HepG2 (cell line): Measurements from ENCODE around the gene PHACTR3. TPM values are rescaled to one million over a fixed set of nuclear protein-coding genes. Genes with fewer than 3 reads are reported as not detected.
A peak's percentile ranks its signal among the peaks of the same experiment; 100 is the strongest.

ENCODE experiments used
- ATAC-seq: fragments of 200-7000 bp; cut with Tn5 transposase; 3 replicates; pipeline ENCODE4 v1.9.1; 2020; ENCODE audit warnings: mild to moderate bottlenecking, moderate library complexity
- BruUV-seq: library from RNA; stranded (reverse); fragments of 400-500 nt; replicated peaks from 2 replicates; lab custom pipeline; 2021; lab: Mats Ljungman, UMichigan
- CTCF ChIA-PET: fragments of 300-600 bp; formaldehyde crosslinking; extraction: SDS; loops from one replicate; lab custom pipeline; 2021; ENCODE audit warnings: low total read pairs, inconsistent platforms, low intra/inter-chr PET ratio; lab: Yijun Ruan, JAX
- POLR2A ChIA-PET: fragments of 350-600 bp; sonication (Branson Sonifier 250); formaldehyde crosslinking; loops from one replicate; lab custom pipeline; 2020; ENCODE audit warnings: antibody characterized with exemption, inconsistent platforms; lab: Yijun Ruan, JAX
- DNase-seq: peaks from one replicate; pipeline ENCODE4 v3.0.0-alpha.2; 2015; ENCODE audit warnings: low spot score
- FAIRE-seq: peaks from 3 replicates; lab custom pipeline; 2011; peaks lifted over from hg19 to GRCh38; lab: Jason Lieb, UNC
- H2AFZ ChIP-seq: one replicate; pipeline ENCODE4 v1.6.1; 2011; ENCODE audit warnings: low read length, inconsistent platforms
- H3K27ac ChIP-seq: fragments of 300-600 bp; 3 replicates; pipeline ENCODE4 v1.8.0; 2011; ENCODE audit warnings: mixed run types, mild to moderate bottlenecking, mixed read lengths, low read length, inconsistent platforms; ENCODE audit not compliant: insufficient read depth; ENCODE audit errors: extremely low read length
- H3K27me3 ChIP-seq, 2 experiments: fragments of 200-600 bp in 1 of 2; 2 replicates in 1 of 2; 3 replicates in 1 of 2; pipeline versions ENCODE4 v1.6.0 to v1.8.0; 2011; ENCODE audit warnings: low read length in 2 of 2, mild to moderate bottlenecking in 2 of 2, moderate library complexity in 2 of 2, inconsistent platforms in 1 of 2; ENCODE audit not compliant: insufficient read depth in 2 of 2, control insufficient read depth in 1 of 2
- H3K36me3 ChIP-seq, 2 experiments: fragments of 200-600 bp in 1 of 2; replicated peaks in 1 of 2; 2 replicates in 1 of 2; 3 replicates in 1 of 2; pipeline versions ENCODE4 v1.5.1 to v1.8.0; 2011; ENCODE audit warnings: low read length in 2 of 2, inconsistent platforms in 1 of 2; ENCODE audit not compliant: insufficient read depth in 2 of 2, control insufficient read depth in 1 of 2
- H3K4me1 ChIP-seq: 2 replicates; pipeline ENCODE4 v1.5.1; 2012; ENCODE audit warnings: low read length, inconsistent platforms; ENCODE audit not compliant: insufficient read depth
- H3K4me2 ChIP-seq: 2 replicates; pipeline ENCODE4 v1.6.0; 2011; ENCODE audit warnings: low read depth, low read length, inconsistent platforms
- H3K4me3 ChIP-seq, 3 experiments: fragments of 200-600 bp in 1 of 3; sonication (generic), shearing (Covaris generic) in 1 of 3; replicated peaks in 1 of 3; 2 replicates each; pipeline ENCODE4 v1.5.1; 2011 to 2016; ENCODE audit warnings: low read length in 3 of 3, inconsistent platforms in 2 of 3, low read depth in 2 of 3, mild to moderate bottlenecking in 2 of 3, control low read depth in 1 of 3, mixed read lengths in 1 of 3; ENCODE audit not compliant: insufficient read depth in 1 of 3
- H3K79me2 ChIP-seq: one replicate; pipeline ENCODE4 v1.6.1; 2011; ENCODE audit warnings: low read length, inconsistent platforms; ENCODE audit not compliant: insufficient read depth
- H3K9ac ChIP-seq: 2 replicates; pipeline ENCODE4 v1.6.0; 2011; ENCODE audit warnings: mild to moderate bottlenecking, low read depth, low read length, inconsistent platforms; ENCODE audit not compliant: insufficient read depth
- H3K9me3 ChIP-seq: 2 replicates; pipeline ENCODE4 v1.5.1; 2012; ENCODE audit warnings: mild to moderate bottlenecking, low read length
- H4K20me1 ChIP-seq: 2 replicates; pipeline ENCODE4 v1.6.0; 2011; ENCODE audit warnings: inconsistent platforms, mild to moderate bottlenecking, low read length, moderate library complexity; ENCODE audit not compliant: insufficient read depth
- ARNT2 ChIP-seq: sonication (generic); formaldehyde crosslinking; IDR thresholded peaks from 2 replicates; pipeline ENCODE4 v1.8.0; 2022; ENCODE audit warnings: mild to moderate bottlenecking, low read depth, missing genetic modification reagents, moderate library complexity
- HNRNPH1 ChIP-seq: fragments of 200-400 bp; formaldehyde crosslinking; optimal IDR thresholded peaks from 2 replicates; pipeline ENCODE3; 2017; ENCODE audit warnings: mild to moderate bottlenecking, low read depth, low read length
- KDM2A ChIP-seq: sonication (generic); formaldehyde crosslinking; IDR thresholded peaks from 2 replicates; pipeline ENCODE4 v1.4.0; 2020; ENCODE audit warnings: low read depth, missing genetic modification reagents, borderline replicate concordance
- PPARG ChIP-seq: conservative IDR thresholded peaks from 2 replicates; pipeline ENCODE4 v1.6.1; 2016; ENCODE audit warnings: missing biosample characterization, missing genetic modification reagents
- RFX5 ChIP-seq: IDR thresholded peaks from 2 replicates; pipeline ENCODE4 v1.6.1; 2011; ENCODE audit warnings: low read depth, low read length, improper control_type of control experiment
- RORA ChIP-seq: sonication (generic); formaldehyde crosslinking; IDR thresholded peaks from 2 replicates; pipeline ENCODE4 v1.5.0; 2020; ENCODE audit warnings: mild to moderate bottlenecking, missing genetic modification reagents, moderate library complexity
- SALL2 ChIP-seq: sonication (generic); formaldehyde crosslinking; IDR thresholded peaks from 2 replicates; pipeline ENCODE4 v1.8.1; 2023; ENCODE audit warnings: mild to moderate bottlenecking, missing genetic modification reagents, inconsistent platforms
- STAG1 ChIP-seq: sonication (generic); formaldehyde crosslinking; IDR thresholded peaks from 2 replicates; pipeline ENCODE4 v1.4.0; 2020; ENCODE audit warnings: missing genetic modification reagents
- XRCC5 ChIP-seq: fragments of 200-400 bp; formaldehyde crosslinking; optimal IDR thresholded peaks from 2 replicates; pipeline ENCODE3; 2017; ENCODE audit warnings: mild to moderate bottlenecking, low read length
- ZNF10 ChIP-seq: sonication (generic); formaldehyde crosslinking; IDR thresholded peaks from 2 replicates; pipeline ENCODE4 v1.4.0; 2020; ENCODE audit warnings: mild to moderate bottlenecking, low read depth, missing genetic modification reagents, borderline replicate concordance
- ZNF256 ChIP-seq: sonication (generic); formaldehyde crosslinking; conservative IDR thresholded peaks from 2 replicates; pipeline ENCODE4 v1.4.0; 2020; ENCODE audit warnings: missing genetic modification reagents
- ZNF550 ChIP-seq: sonication (generic); formaldehyde crosslinking; IDR thresholded peaks from 2 replicates; pipeline ENCODE4 v1.4.0; 2020; ENCODE audit warnings: mild to moderate bottlenecking, missing genetic modification reagents, borderline replicate concordance
- ZNF839 ChIP-seq: sonication (generic); formaldehyde crosslinking; IDR thresholded peaks from 2 replicates; pipeline ENCODE4 v1.4.0; 2020; ENCODE audit warnings: missing genetic modification reagents, mild to moderate bottlenecking, borderline replicate concordance
- WGBS: methylation state at CpG from one replicate; pipeline ENCODE4 v1.1.6; 2017; ENCODE audit warnings: low lambda C conversion rate; 5-methylcytosine and 5-hydroxymethylcytosine counted together
- in situ Hi-C: cut with HindIII; loops from 2 replicates; pipeline ENCODE4 v1.10.0; 2017; ENCODE audit warnings: low pct_unique_long_range_greater_than_20kb; ENCODE audit not compliant: extremely low pct_ligation_motif_present
- intact Hi-C: fragments of 100-400 bp; cut with micrococcal nuclease; formaldehyde crosslinking; loops from one replicate; pipeline ENCODE4 v1.10.0; 2022; ENCODE audit not compliant: unreplicated experiment
- polyA plus RNA-seq, 8 experiments: library from polyadenylated mRNA; depleted of rRNA in 3 of 8; stranded (reverse) in 7 of 8; unstranded in 1 of 8; fragments of >200 nt; fragmentation: Illumina TruSeq in 4 of 8; extraction: Trizol in 4 of 8; gene quantifications; 2 replicates each; pipeline versions ENCODE4 v1.2.1 to v1.2.3, GENCODE V29; 2011 to 2016; ENCODE audit warnings: low read depth in 4 of 8, missing spikeins in 1 of 8, mixed read lengths in 1 of 8; ENCODE audit not compliant: insufficient read depth in 1 of 8
- total RNA-seq, 5 experiments: library from RNA; depleted of rRNA; stranded (reverse); fragments of >200 nt; fragmentation: Illumina TruSeq; extraction: Trizol; gene quantifications; 2 replicates each; pipeline ENCODE4 v1.2.3, GENCODE V29; 2016; ENCODE audit warnings: low read depth in 1 of 5

Gene PHACTR3
- total and polyA plus RNA-seq, 2 of the 13 experiments (the other 11 are each of a cell fraction or from before 2014, with no cell fraction given) = not detected

- TF ChIP-seq HNRNPH1 = no peak
- TF ChIP-seq RORA (CRISPR knock-in tag) = no peak
- peak; percentile 93 for TF ChIP-seq XRCC5
- 0 out of 2 replicates have a peak, but pooled peaks have one; percentile 32 for TF ChIP-seq KDM2A (CRISPR knock-in tag)
- TF ChIP-seq SALL2 (CRISPR knock-in tag) = no peak
- TF ChIP-seq ZNF550 (CRISPR knock-in tag) = no peak
- no peak for TF ChIP-seq ARNT2 (CRISPR knock-in tag)
- no peak for TF ChIP-seq ZNF256
- TF ChIP-seq STAG1 (CRISPR knock-in tag) = peak; percentile 69
- TF ChIP-seq ZNF839 (CRISPR knock-in tag) = no peak
- TF ChIP-seq RFX5 = 0 out of 2 replicates have a peak, but pooled peaks have one; percentile 12
- no peak for TF ChIP-seq PPARG
Observed at GRCh38 chr20:59782986-59783640, 178.8 kb downstream of the PHACTR3 start (continued).

DNA sequence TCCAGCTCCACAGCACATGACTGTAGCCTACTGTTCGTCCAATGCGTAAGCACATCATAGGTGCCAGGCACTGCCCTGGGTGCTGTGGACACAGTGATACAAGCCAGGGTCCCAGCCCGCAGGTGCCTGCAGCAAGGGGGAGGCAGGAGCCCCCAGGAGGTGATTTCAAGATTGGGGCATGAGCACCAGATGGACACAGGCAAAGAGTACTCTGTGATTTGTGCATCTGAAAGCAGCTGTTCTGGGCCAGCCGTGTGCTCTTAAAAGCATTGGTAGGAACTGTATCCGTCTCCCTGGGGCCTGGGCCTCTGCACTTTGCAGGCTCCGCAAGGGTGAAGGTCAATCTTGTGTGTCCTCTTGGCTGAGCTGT lies 179.3 kb downstream of the PHACTR3 start:
- 21% methylated on average over 5 of the region's 6 CpGs for WGBS
- no peak for TF ChIP-seq ZNF10 (CRISPR knock-in tag)
- no peak for FAIRE-seq
- no peaks in the 10 kb centered on the region for H3K79me2 ChIP-seq
- ChIA-PET POLR2A (no interaction called here), CTCF (interaction anchor here (1.3 kb wide), 1 partner anchor 66 kb away, joined by 15 read pairs; no protein-coding TSS in a partner anchor)
- H3K27me3 ChIP-seq = 0 out of 5 replicates have a peak, but pooled peaks cover 0 to 15% of the 10 kb centered on the region in 2 experiments
- no peak overlapping the region for H3K4me2 ChIP-seq
- BruUV-seq = no TSS peak
- H3K4me3 ChIP-seq = no peak overlapping the region
- peaks cover 3% of the 10 kb centered on the region; the same call in 1 of the 2 replicates for H4K20me1 ChIP-seq
- H3K4me1 ChIP-seq = no peaks in the 10 kb centered on the region
- no peak overlapping the region for H3K9ac ChIP-seq
- no peaks in the 10 kb centered on the region for H3K9me3 ChIP-seq
- intact Hi-C loops (loop anchor here (1.0 kb wide), 1 partner anchor 67 kb away; no protein-coding TSS in a partner anchor), in situ Hi-C loops (no loop called here)
- DNase-seq = no peak
- H2AFZ ChIP-seq = no peak overlapping the region
- H3K27ac ChIP-seq = no peak overlapping the region
- H3K36me3 ChIP-seq = no peaks in the 10 kb centered on the region
- no peak for ATAC-seq
